A549 (cell line): ENCODE data around the gene AHSG. TPM values are rescaled to one million over a fixed set of nuclear protein-coding genes. Genes with fewer than 3 reads are reported as not detected.
"Not testable (repeated sequence)": the region's sequence is repeated elsewhere in the genome, so short reads cannot be mapped to it uniquely, and the experiment has no call there.

Experiments
- ATAC-seq, 2 experiments: fragments of 200-7000 bp in 1 of 2; fragments of >200 bp in 1 of 2; cut with Nextera tagmentation in 1 of 2; cut with Tn5 transposase in 1 of 2; 3 replicates each; pipeline versions ENCODE4 v1.8.0 to v1.9.1; 2018 to 2020; ENCODE audit warnings: mild to moderate bottlenecking in 1 of 2, moderate library complexity in 1 of 2
- CTCF ChIA-PET: fragments of 300-600 bp; sonication (Branson Sonifier 250); formaldehyde crosslinking; extraction: SDS; loops from one replicate; lab custom pipeline; 2021; ENCODE audit warnings: antibody characterized with exemption, inconsistent platforms; lab: Yijun Ruan, JAX
- POLR2A ChIA-PET: fragments of 350-600 bp; formaldehyde crosslinking; extraction: SDS; loops from one replicate; lab custom pipeline; 2021; ENCODE audit warnings: antibody characterized with exemption, inconsistent platforms; lab: Yijun Ruan, JAX
- DNase-seq, 2 experiments: peaks; one replicate each; pipeline versions ENCODE4 v3.0.0 to v3.0.0-alpha.2; 2011 to 2016; ENCODE audit warnings: low read depth in 1 of 2, low spot score in 1 of 2
- FAIRE-seq: peaks from 2 replicates; lab custom pipeline; 2011; peaks lifted over from hg19 to GRCh38; lab: Jason Lieb, UNC
- H3K27ac ChIP-seq, 2 experiments: fragments of >200 bp; sonication (Bioruptor Twin); formaldehyde crosslinking; 3 replicates each; pipeline ENCODE4 v1.5.1; 2016 to 2017
- H3K4me1 ChIP-seq: fragments of >200 bp; sonication (Bioruptor Twin); formaldehyde crosslinking; 3 replicates; pipeline ENCODE4 v1.6.1; 2016
- H3K4me2 ChIP-seq: fragments of >200 bp; sonication (Bioruptor Twin); formaldehyde crosslinking; 3 replicates; pipeline ENCODE4 v1.6.1; 2016
- H3K4me3 ChIP-seq: fragments of >200 bp; sonication (Bioruptor Twin); formaldehyde crosslinking; 3 replicates; pipeline ENCODE4 v1.5.1; 2016
- H3K9me3 ChIP-seq: fragments of >200 bp; sonication (Bioruptor Twin); formaldehyde crosslinking; 3 replicates; pipeline ENCODE4 v1.6.1; 2016
- BHLHE40 ChIP-seq: IDR thresholded peaks from 2 replicates; pipeline ENCODE4 v1.6.1; 2012; ENCODE audit warnings: low read depth, low read length, inconsistent platforms
- CBX2 ChIP-seq: fragments of 200-600 bp; sonication (generic); IDR thresholded peaks from 2 replicates; pipeline ENCODE4 v1.6.1; 2016; ENCODE audit warnings: low read depth, mild to moderate bottlenecking, borderline replicate concordance
- CEBPB ChIP-seq, 2 experiments: fragments of >200 bp in 1 of 2; sonication (Bioruptor Twin) in 1 of 2; formaldehyde crosslinking in 1 of 2; IDR thresholded peaks; 2 replicates each; pipeline ENCODE4 v1.6.1; 2012 to 2016
- FOSB ChIP-seq: fragments of 250-450 bp; sonication (Bioruptor Pico); IDR thresholded peaks from 2 replicates; pipeline ENCODE4 v1.5.0; 2020; ENCODE audit warnings: mild to moderate bottlenecking, moderate library complexity
- FOSL2 ChIP-seq, 2 experiments: fragments of 450-650 bp in 1 of 2; fragments of >200 bp in 1 of 2; sonication (Bioruptor Twin) in 1 of 2; formaldehyde crosslinking; IDR thresholded peaks; 2 replicates each; pipeline versions ENCODE4 v1.5.0 to v1.6.1; 2016 to 2020; ENCODE audit warnings: mild to moderate bottlenecking in 1 of 2, moderate library complexity in 1 of 2
- HEYL ChIP-seq: fragments of 250-450 bp; sonication (Bioruptor Pico); IDR thresholded peaks from 2 replicates; pipeline ENCODE4 v1.8.0; 2021; ENCODE audit warnings: mild to moderate bottlenecking, moderate library complexity
- HOXB13 ChIP-seq: fragments of 250-450 bp; sonication (Bioruptor Pico); IDR thresholded peaks from 2 replicates; pipeline ENCODE4 v1.5.0; 2020; ENCODE audit warnings: low read depth, mild to moderate bottlenecking, moderate library complexity
- HOXB5 ChIP-seq: fragments of 250-450 bp; sonication (Bioruptor Pico); IDR thresholded peaks from 2 replicates; pipeline ENCODE4 v1.5.0; 2020; ENCODE audit warnings: mild to moderate bottlenecking, moderate library complexity
- JUN ChIP-seq, 2 experiments: fragments of >200 bp; sonication (Bioruptor Twin); formaldehyde crosslinking; IDR thresholded peaks; 2 replicates in 1 of 2; 3 replicates in 1 of 2; pipeline ENCODE4 v1.6.1; 2016 to 2017
- JUNB ChIP-seq: fragments of >200 bp; sonication (Bioruptor Twin); formaldehyde crosslinking; IDR thresholded peaks from 2 replicates; pipeline ENCODE4 v1.6.1; 2016
- KDM1A ChIP-seq: fragments of 200-600 bp; sonication (generic); IDR thresholded peaks from 2 replicates; pipeline ENCODE4 v1.6.1; 2016; ENCODE audit warnings: low read depth, mild to moderate bottlenecking
- MAFK ChIP-seq: fragments of 450-650 bp; IDR thresholded peaks from 2 replicates; pipeline ENCODE4 v1.6.1; 2014; ENCODE audit not compliant: partially characterized antibody
- NPAS2 ChIP-seq: fragments of 250-450 bp; sonication (Bioruptor Pico); IDR thresholded peaks from 2 replicates; pipeline ENCODE4 v1.8.0; 2022; ENCODE audit warnings: mild to moderate bottlenecking, moderate library complexity, borderline replicate concordance
- PBX3 ChIP-seq: IDR thresholded peaks from 2 replicates; pipeline ENCODE4 v1.6.1; 2012
- PHF8 ChIP-seq: fragments of 200-600 bp; sonication (generic); IDR thresholded peaks from 2 replicates; pipeline ENCODE4 v1.6.1; 2016; ENCODE audit warnings: low read depth, mild to moderate bottlenecking, antibody characterized with exemption, moderate library complexity, borderline replicate concordance
- POLR2A ChIP-seq: IDR thresholded peaks from 2 replicates; pipeline ENCODE4 v1.6.1; 2012; ENCODE audit warnings: mild to moderate bottlenecking, low read length
- RARB ChIP-seq: fragments of 250-450 bp; sonication (Bioruptor Pico); IDR thresholded peaks from 2 replicates; pipeline ENCODE4 v1.8.0; 2021; ENCODE audit warnings: mild to moderate bottlenecking, moderate library complexity
- RFX5 ChIP-seq: fragments of 450-650 bp; IDR thresholded peaks from 2 replicates; pipeline ENCODE4 v1.7.1; 2014; ENCODE audit warnings: antibody characterized with exemption, mild to moderate bottlenecking, moderate library complexity
- TFCP2L1 ChIP-seq: fragments of 250-450 bp; sonication (Bioruptor Pico); IDR thresholded peaks from 2 replicates; pipeline ENCODE4 v1.5.0; 2021; ENCODE audit warnings: mild to moderate bottlenecking
- TP53 ChIP-seq: fragments of 250-450 bp; sonication (Bioruptor Pico); IDR thresholded peaks from 2 replicates; pipeline ENCODE4 v1.5.0; 2021; ENCODE audit warnings: mild to moderate bottlenecking, moderate library complexity
- ZFP36 ChIP-seq: fragments of 450-650 bp; IDR thresholded peaks from 2 replicates; pipeline ENCODE4 v1.6.1; 2014; ENCODE audit warnings: borderline replicate concordance; ENCODE audit not compliant: partially characterized antibody
- ZSCAN20 ChIP-seq: fragments of 250-450 bp; sonication (Bioruptor Pico); IDR thresholded peaks from 2 replicates; pipeline ENCODE4 v1.8.0; 2022; ENCODE audit warnings: mild to moderate bottlenecking, moderate library complexity
- WGBS: methylation state at CpG from one replicate; pipeline ENCODE4 v1.1.6; 2017; ENCODE audit errors: missing lambda C conversion rate; 5-methylcytosine and 5-hydroxymethylcytosine counted together
- polyA plus RNA-seq, 4 experiments: library from polyadenylated mRNA; depleted of rRNA in 3 of 4; stranded (reverse); fragments of >200 nt; fragmentation: RNase III in 1 of 4; extraction: RNeasy Plus Mini Kit Qiagen cat#74134 plus additional on column Dnase treatment in 1 of 4; gene quantifications; 2 replicates in 3 of 4; 3 replicates in 1 of 4; pipeline ENCODE4 v1.2.3, GENCODE V29; 2011 to 2017
- TF ChIP-seq, protein P1 (sequence below): fragments of 200-600 bp; sonication (generic); IDR thresholded peaks from 2 replicates; pipeline ENCODE4 v1.6.1; 2016; ENCODE audit warnings: antibody characterized with exemption, mild to moderate bottlenecking, moderate library complexity
- TF ChIP-seq, protein P2 (sequence below): fragments of >200 bp; sonication (Bioruptor Twin); formaldehyde crosslinking; IDR thresholded peaks from 3 replicates; pipeline ENCODE4 v1.6.1; 2016
- TF ChIP-seq, protein P3 (sequence below): IDR thresholded peaks from 2 replicates; pipeline ENCODE4 v1.6.1; 2012

The AHSG gene
- polyA plus RNA-seq, 2 of the 4 experiments (the other 2 are of a cell fraction): 0.08 to 0.49 TPM

DNA sequence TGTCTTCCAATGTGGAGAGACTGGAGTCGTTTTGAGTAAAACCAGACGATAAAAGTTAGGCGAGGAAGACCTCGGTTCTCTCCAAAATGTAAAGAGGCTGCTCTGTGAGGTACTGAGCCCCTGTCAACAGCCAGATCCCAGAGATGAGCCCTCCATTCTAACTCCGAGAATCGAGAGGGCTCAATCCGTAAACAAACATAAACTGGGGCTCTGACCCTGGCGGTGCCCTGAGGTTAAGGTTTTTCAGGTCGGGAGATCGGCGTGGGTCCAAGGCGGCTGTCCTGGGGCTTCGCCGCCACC lies 46.1 kb upstream of the AHSG start:
- POLR2A ChIA-PET: no interaction called here
- CTCF ChIA-PET: interaction anchor here (0.5 to 1.0 kb wide), 2 partner anchors 242 to 325 kb away, joined by 3 read pairs; no protein-coding TSS in a partner anchor
- peak overlapping the region; percentile 88 to 96 for H3K27ac ChIP-seq
- H3K4me2 ChIP-seq: peak overlapping the region; percentile 58
- 0% methylated on average over 11 of the region's 14 CpGs for WGBS
- peak overlapping the region; percentile 96 for H3K4me3 ChIP-seq
- H3K4me1 ChIP-seq: peaks cover 13% of the 10 kb centered on the region; the same call in 2 of the 3 replicates
- DNase-seq: no peak
- H3K9me3 ChIP-seq: no peaks in the 10 kb centered on the region
- TF ChIP-seq, protein P1, sequence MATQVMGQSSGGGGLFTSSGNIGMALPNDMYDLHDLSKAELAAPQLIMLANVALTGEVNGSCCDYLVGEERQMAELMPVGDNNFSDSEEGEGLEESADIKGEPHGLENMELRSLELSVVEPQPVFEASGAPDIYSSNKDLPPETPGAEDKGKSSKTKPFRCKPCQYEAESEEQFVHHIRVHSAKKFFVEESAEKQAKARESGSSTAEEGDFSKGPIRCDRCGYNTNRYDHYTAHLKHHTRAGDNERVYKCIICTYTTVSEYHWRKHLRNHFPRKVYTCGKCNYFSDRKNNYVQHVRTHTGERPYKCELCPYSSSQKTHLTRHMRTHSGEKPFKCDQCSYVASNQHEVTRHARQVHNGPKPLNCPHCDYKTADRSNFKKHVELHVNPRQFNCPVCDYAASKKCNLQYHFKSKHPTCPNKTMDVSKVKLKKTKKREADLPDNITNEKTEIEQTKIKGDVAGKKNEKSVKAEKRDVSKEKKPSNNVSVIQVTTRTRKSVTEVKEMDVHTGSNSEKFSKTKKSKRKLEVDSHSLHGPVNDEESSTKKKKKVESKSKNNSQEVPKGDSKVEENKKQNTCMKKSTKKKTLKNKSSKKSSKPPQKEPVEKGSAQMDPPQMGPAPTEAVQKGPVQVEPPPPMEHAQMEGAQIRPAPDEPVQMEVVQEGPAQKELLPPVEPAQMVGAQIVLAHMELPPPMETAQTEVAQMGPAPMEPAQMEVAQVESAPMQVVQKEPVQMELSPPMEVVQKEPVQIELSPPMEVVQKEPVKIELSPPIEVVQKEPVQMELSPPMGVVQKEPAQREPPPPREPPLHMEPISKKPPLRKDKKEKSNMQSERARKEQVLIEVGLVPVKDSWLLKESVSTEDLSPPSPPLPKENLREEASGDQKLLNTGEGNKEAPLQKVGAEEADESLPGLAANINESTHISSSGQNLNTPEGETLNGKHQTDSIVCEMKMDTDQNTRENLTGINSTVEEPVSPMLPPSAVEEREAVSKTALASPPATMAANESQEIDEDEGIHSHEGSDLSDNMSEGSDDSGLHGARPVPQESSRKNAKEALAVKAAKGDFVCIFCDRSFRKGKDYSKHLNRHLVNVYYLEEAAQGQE: no peak
- TF ChIP-seq HEYL: no peak
- no peak for TF ChIP-seq CEBPB (IDR thresholded peaks at IDR 0.05)
- no peak for TF ChIP-seq HOXB13 (CRISPR knock-in tag)
- TF ChIP-seq, protein P2, sequence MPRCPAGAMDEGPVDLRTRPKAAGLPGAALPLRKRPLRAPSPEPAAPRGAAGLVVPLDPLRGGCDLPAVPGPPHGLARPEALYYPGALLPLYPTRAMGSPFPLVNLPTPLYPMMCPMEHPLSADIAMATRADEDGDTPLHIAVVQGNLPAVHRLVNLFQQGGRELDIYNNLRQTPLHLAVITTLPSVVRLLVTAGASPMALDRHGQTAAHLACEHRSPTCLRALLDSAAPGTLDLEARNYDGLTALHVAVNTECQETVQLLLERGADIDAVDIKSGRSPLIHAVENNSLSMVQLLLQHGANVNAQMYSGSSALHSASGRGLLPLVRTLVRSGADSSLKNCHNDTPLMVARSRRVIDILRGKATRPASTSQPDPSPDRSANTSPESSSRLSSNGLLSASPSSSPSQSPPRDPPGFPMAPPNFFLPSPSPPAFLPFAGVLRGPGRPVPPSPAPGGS: no peak
- no peak for TF ChIP-seq PBX3
- TF ChIP-seq CBX2: no peak
- TF ChIP-seq BHLHE40: no peak
- no peak for TF ChIP-seq FOSL2 (IDR thresholded peaks at IDR 0.05)
- no peak for TF ChIP-seq FOSL2 (CRISPR knock-in tag; IDR thresholded peaks at IDR 0.05)
- TF ChIP-seq ZSCAN20 (CRISPR knock-in tag): no peak
- TF ChIP-seq KDM1A: no peak
- TF ChIP-seq FOSB (CRISPR knock-in tag): no peak
- no peak for TF ChIP-seq NPAS2 (CRISPR knock-in tag)
- no peak for TF ChIP-seq TFCP2L1 (CRISPR knock-in tag)
- no peak for TF ChIP-seq HOXB5
- TF ChIP-seq RFX5: no peak
- TF ChIP-seq RARB (CRISPR knock-in tag): no peak
- no peak for TF ChIP-seq JUNB
- no peak for FAIRE-seq
- ATAC-seq: peak; percentile 3 to 9; a peak in 5 of 6 replicates

DNA sequence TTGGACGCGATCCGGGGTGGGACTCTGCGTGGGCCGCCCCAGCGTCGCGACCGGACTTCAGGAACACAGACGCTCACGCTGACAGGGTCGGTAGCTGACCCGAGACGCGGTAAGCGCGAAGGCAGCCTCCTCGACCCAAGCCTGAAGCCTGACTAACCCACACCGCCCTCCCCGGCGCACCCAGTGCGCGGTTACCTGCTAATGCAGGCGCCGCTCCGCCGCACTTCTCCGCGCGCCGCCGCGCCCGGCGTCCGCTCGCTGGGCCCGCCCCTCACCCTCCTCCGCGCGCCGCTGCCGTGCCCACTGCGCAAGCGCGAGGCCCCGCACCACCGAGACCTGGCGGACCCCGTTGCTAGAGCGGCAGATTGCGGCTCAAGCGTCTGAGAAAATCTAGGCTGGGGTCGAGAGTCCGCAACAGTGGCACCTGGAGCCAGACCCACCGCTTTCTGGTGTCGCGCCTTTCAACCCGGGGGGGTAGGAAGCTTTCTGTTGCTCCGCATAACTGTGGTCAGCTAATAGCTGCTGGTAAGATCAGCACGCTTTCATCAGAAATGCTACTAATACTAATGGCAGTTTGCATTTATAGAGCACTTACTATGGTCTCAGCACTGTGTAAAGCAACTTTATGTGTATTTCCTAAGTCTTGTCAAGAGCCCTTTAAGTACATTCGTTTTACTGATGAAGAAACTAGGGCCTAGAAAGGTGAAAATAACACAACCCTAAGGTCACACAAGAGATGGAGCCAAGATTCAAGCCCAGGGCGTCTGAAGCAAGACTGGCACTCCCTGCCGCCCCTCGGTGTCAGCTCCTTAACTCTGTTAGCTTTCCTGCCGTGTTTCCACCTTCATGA lies 45.6 kb upstream of the AHSG start, which contains the start of gene TBCCD1:
Gene TBCCD1 (minus strand): TSS at position 268 of the 850 bp plus-strand sequence. CDS start 3,010 bp downstream, outside the sequence.
- POLR2A ChIA-PET: no interaction called here
- CTCF ChIA-PET: interaction anchor here (0.5 to 8.0 kb wide), 4 partner anchors 27 to 325 kb away, joined by 3 to 48 read pairs (median 4); partner anchors contain the start of gene AHSG
- peak; percentile 60 to 90 for DNase-seq
- H3K4me1 ChIP-seq: peaks cover 16% of the 10 kb centered on the region; the same call in 2 of the 3 replicates
- H3K4me3 ChIP-seq: peak within 1 kb of the TSS; percentile 96
- 2% methylated on average over 5 of the region's 66 CpGs for WGBS
- peak within 1 kb of the TSS; percentile 88 to 96 for H3K27ac ChIP-seq
- peak; percentile 70 to 73 for ATAC-seq
- peak within 1 kb of the TSS; percentile 58 for H3K4me2 ChIP-seq
- H3K9me3 ChIP-seq: no peaks in the 10 kb centered on the region
- TF ChIP-seq JUN (IDR thresholded peaks at IDR 0.05) (peak; percentile 57 to 83; a peak in 4 of 5 replicates), MAFK (no peak), PHF8 (peak; percentile 54; the same call in 1 of the 2 replicates), ZFP36 (no peak), TP53 (CRISPR knock-in tag) (0 out of 2 replicates have a peak, but pooled peaks have one; percentile 41), POLR2A (peak; percentile 94)
- TF ChIP-seq, protein P3, sequence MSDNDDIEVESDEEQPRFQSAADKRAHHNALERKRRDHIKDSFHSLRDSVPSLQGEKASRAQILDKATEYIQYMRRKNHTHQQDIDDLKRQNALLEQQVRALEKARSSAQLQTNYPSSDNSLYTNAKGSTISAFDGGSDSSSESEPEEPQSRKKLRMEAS: 0 out of 2 replicates have a peak, but pooled peaks have one; percentile 32
- TF ChIP-seq, protein P2: peak; percentile 83; the same call in 1 of the 3 replicates
- no peak for FAIRE-seq

- Histone ChIP-seq H3K4me1 (peaks cover 16% of the 10 kb centered on the region; the same call in 2 of the 3 replicates), H3K4me2 (peak overlapping the region; percentile 97), H3K27ac (peak overlapping the region; percentile 75 to 84; a peak in 4 of 6 replicates), H3K4me3 (peak overlapping the region; percentile 71)
- ChIA-PET CTCF (interaction anchor here (0.6 to 8.0 kb wide), 2 partner anchors 46 to 239 kb away, joined by 5 to 48 read pairs; partner anchors contain the start of gene AHSG), POLR2A (interaction anchor here (1.6 kb wide), 1 partner anchor 48 kb away, joined by 5 read pairs; no protein-coding TSS in a partner anchor)
- not testable (repeated sequence) for FAIRE-seq, ATAC-seq, DNase-seq, H3K9me3 ChIP-seq
- WGBS: 84% methylated on average over 11 of the region's 11 CpGs
Observed at GRCh38 chr3:186569361-186569760, 43.5 kb upstream of the AHSG start.
